Measurements from ENCODE around the gene DPF3.

- TF ChIP-seq, protein P1, sequence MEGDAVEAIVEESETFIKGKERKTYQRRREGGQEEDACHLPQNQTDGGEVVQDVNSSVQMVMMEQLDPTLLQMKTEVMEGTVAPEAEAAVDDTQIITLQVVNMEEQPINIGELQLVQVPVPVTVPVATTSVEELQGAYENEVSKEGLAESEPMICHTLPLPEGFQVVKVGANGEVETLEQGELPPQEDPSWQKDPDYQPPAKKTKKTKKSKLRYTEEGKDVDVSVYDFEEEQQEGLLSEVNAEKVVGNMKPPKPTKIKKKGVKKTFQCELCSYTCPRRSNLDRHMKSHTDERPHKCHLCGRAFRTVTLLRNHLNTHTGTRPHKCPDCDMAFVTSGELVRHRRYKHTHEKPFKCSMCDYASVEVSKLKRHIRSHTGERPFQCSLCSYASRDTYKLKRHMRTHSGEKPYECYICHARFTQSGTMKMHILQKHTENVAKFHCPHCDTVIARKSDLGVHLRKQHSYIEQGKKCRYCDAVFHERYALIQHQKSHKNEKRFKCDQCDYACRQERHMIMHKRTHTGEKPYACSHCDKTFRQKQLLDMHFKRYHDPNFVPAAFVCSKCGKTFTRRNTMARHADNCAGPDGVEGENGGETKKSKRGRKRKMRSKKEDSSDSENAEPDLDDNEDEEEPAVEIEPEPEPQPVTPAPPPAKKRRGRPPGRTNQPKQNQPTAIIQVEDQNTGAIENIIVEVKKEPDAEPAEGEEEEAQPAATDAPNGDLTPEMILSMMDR (conservative IDR thresholded peaks at IDR 0.05 in 1 of 2, IDR thresholded peaks at IDR 0.05 in 1 of 2; ENCODE audit: low read depth in 1 of 2, low read length in 2 of 2), result no peak
- no peak for TF ChIP-seq EZH2 (IDR thresholded peaks at IDR 0.05; ENCODE audit: low read length, missing control alignments)
These were observed 111.1 kb downstream of the DPF3 start for GRCh38 chr14:72782817-72783216.

All from fibroblast of lung (primary cell).